NOMO-1 treated with dmso at 0.1 percent for 144 hours (cell line): Measurements from ENCODE around the gene GLS.
A peak's percentile ranks its signal among the peaks of the same experiment; 100 is the strongest.
"Not testable (repeated sequence)": the region's sequence is repeated elsewhere in the genome, so short reads cannot be mapped to it uniquely, and the experiment has no call there.

Source experiments
- DNase-seq: peaks from one replicate; lab custom pipeline; 2025; ENCODE audit not compliant: unreplicated experiment; lab: John Stamatoyannopoulos, UW

GLS gene

DNA sequence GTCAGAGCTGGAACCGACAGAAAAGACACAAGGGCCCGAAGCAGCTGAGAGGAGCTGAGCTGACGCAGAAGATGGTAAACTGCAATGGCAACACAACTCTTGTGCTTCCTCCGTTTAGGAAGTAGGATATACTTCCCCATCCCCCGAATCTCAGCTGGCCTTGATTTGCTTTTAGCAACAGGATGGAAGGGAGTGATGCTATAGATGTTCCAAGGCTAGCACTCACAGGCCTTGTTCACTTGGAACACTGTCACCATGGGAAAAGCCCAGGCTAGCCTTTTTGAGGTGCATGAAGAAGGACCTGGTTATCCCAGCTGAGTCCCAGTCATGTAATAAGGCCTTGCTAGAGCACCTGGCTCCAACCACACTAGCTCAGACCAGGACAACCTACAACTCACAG is 107.3 kb downstream of the GLS start:
- DNase-seq = no peak

DNA sequence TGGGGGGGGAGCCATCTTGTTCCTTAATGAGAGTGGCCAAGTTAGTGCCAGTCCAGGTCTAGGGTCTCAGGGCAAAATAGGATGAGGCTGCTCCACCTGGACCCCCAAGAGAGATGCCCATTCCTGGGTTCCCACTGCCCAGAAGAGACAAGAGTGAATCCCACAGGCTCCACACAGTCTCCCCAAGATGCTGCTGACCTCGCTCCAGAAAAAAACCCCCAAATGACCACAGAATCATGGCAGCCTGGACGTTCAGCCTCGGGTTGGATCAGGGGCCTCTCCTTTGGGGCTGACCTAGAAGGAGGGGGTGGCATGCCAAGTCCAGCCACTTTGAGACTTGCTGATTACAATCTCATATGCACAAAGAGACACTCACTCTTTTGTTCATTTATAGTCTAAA is 108.3 kb downstream of the GLS start:
- DNase-seq = no peak

DNA sequence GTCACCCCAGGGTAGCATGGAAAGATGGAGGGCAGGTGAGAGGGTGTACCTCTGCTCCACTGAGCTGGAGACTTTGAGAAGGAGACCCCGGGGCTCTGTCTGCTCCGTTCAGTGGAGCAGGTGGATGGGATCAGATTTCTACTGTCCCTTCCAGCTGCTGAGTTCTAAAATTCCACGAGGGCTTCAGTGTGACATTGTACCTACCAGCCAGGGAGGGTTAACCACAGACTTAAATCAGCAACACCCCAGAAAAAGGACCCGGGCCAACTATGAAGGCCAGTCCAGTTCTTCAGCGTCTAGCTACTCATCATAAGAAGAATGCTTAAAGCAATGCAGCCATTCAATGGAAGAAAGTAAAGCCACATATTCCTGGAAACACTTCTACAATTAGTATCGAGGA is 109.5 kb downstream of the GLS start:
- no peak for DNase-seq

DNA sequence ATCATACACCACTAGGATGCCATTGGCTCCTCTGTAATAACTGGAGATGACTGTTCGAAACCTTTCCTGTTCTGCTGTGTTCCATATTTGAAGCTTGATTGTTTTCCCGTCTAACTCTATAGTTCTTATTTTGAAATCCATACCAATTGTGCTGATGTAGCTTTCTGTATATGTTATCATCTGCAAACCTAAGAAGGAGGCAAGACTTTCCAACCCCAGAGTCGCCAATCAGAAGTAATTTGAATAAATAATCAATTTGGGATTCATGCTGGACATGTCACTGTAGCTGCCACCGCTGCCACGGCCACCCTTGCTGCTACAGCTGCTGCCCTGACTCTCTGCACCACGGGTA is 112.6 kb downstream of the GLS start:
- no peak for DNase-seq

DNA sequence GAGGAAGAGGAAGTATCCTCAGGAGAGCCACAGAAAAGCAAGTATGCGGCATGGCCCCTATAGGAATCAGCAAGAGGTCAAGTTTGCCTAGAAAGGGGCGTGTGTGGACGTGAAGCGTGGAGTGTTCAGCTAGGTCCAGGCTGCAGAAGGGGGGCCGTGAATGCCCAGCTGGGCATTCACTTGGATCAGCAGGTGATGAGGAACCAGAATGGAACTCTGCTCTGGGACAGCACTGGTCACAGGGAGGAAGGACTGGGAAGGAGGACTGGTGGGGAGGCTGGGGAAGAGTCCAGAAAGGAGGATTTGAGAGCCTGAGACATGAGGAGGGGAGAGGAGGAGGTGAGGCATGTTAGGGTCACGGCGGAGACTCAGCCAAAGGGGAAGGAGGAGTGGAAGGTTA is 113.5 kb downstream of the GLS start:
- DNase-seq = no peak

DNA sequence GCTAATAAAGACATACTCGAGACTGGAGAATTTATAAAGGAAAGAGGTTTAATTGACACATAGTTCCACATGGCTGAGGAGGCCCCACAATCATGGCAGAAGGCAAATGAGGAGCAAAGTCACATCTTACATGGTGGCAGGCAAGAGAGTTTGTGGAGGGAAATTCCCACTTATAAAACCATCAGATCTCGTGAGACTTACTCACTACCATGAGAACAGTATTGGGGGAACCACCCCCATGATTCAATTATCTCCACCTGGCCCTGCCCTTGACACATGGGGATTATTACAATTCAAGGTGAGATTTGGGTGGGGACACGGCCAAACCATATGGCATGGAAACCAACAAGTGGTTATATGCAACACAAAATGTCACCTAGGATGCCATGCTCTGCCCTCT is 114.7 kb downstream of the GLS start:
- DNase-seq = not testable (repeated sequence)

DNA sequence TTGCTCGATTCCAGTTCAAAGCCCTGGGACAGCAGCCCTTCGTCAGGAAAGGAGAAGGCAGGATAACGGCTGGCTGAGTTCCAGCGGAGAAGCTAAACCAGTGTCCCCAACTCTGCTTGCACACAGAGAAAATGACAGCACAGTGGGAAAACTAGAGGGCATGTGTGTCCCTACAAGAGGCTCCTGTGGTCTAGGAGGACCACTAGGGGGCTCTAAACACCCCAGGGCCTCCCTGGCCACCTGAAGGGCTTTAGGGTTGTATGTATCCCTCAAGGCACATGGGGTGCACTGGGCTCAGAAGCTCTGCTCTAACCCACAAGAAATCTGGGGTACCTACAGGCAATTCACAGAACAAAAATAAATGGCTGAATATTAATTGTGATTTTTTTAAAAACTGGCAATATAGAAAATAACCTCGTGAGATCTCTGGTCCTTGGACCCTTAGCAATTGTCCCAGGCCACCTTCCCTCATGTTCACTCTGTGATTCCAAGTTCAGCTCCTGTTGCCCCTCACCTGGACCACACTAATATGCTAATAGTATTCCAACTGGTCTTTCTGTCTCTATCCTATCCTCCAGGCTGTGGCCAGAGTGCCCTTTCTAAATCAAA is 115.8 kb downstream of the GLS start:
- no peak for DNase-seq

DNA sequence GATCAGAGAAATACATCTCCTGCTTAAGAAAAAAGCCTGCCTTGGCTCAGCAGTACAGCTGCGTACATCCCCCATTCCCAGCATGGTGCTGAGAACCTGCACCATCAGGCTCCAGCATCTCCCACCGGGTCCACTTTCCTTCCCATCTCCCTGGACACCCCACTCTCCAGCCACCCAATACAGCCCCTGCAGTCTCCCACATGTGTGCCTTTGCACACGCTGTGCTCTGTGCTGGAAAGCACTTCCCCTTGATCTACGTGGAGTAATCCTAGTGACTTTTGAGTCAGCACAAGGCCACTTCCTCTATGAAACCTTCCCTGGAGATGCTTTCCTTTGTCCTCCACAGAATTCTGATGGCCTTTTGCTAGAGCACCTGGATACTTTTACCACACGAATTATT is 116.3 kb downstream of the GLS start:
- peak; percentile 14 for DNase-seq

DNA sequence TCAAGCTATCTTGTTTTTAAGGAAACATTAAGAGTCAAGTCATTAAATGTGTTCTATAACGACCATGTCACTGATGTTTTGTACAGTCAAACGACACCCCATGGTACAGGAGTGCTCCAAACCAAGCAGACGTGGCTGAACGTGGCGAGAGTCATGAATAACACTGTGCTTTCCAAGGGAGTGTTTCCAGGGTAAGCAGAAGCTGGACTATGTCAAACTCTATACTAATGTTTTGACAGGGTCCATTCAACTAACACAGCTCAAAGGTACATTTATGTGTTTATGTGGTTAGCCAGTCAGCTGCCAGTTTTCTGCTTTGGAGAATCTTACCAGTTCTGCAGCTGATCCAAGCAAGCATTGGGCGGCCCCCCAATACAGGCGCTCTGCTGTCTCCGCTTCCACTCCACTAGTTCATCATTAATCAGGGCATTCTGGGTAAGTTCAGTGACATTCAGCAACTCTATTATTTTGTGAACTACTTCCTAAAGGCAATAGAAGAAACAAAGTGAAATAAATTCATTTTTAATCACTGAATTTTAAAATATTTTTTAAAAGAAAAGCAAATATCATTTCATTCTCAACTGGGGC is 117.0 kb downstream of the GLS start:
- no peak for DNase-seq

DNA sequence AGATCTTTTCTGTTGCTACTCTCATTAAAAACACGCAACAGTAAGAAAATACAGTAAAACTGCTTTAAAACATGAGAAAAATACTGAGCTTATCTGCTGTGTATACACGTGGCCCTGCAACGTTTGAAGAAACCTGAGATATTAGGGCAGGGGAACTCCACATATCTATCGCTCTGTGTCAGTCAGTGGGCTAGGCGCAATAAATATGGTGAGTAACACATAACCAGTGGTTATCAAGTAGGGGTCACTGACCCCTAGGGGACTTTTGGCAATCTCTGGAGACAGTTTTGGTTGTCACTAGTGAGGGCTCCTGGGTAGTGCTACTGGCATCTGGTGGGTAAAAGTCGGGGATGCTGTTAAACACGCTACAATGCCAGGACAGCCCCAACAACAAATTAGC is 118.4 kb downstream of the GLS start:
- DNase-seq = no peak

DNA sequence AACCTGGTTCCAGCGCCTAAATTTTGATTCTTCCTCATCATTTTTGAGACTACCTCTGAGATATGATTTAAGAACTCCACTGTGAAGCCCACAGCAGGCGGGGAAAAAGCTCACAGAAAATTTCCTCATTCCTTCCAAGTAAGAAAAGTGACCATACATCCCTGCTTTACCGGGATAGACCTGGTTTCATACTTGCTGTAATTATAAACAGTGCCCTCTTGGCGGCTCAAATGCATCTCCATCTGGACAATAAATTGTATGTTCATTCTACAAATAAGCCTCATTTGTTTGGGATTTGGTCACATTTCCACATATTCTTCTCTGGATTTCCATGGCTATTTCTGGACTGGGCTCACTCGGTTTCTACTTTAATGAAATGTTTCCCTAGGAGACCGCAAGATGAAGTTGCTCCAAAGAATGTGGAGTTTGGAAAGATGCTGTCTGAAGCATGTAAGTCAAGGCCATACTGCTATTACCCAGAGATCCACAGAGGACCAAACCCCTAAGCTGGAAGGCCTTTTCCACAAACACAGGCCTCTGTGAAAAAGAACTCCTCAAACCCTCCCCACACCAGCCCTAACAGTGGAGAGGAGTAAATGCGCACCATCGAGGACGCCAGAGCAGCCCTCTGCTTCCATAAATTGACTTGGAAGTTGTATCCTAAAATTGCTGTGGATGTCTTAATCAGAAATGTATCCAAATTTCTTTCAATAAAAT is 119.5 kb downstream of the GLS start:
- DNase-seq = no peak

DNA sequence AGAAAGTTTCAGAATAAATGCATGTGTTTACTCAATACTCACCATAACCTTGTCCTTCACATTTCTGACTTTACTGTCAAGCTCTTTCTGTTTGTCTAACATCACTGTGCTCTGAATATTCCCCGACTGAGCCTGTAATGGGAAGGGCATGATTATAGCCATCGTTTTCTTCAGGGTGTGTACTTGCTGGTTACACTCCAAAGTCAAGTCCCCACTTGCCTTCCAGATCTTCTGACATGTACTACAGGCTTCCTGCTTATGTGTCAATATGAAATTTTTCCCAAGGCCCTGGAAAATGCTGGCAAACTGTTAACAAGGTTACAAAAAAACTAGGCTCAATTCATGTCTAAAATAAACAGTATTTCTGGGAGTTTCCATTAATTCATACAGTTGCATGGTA is 120.4 kb downstream of the GLS start:
- no peak for DNase-seq

DNA sequence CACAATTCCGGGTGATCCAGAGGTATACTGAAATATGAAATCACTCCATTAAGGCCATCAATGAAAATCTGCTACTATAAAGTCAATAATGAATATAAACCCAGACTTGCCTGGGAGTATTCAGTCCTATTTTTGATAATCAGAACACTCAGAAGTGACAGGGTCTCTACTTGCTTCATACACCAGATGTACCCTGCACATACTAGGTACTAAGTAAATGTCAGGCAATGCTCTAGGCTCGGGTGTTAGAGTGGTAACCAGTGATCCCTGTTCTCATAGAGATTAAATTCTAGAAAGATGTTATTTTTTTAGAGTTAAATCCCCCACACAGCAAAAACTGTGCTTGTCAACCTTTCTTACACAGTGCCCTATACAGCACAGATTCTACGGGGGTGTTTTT is 121.0 kb downstream of the GLS start:
- DNase-seq = no peak

DNA sequence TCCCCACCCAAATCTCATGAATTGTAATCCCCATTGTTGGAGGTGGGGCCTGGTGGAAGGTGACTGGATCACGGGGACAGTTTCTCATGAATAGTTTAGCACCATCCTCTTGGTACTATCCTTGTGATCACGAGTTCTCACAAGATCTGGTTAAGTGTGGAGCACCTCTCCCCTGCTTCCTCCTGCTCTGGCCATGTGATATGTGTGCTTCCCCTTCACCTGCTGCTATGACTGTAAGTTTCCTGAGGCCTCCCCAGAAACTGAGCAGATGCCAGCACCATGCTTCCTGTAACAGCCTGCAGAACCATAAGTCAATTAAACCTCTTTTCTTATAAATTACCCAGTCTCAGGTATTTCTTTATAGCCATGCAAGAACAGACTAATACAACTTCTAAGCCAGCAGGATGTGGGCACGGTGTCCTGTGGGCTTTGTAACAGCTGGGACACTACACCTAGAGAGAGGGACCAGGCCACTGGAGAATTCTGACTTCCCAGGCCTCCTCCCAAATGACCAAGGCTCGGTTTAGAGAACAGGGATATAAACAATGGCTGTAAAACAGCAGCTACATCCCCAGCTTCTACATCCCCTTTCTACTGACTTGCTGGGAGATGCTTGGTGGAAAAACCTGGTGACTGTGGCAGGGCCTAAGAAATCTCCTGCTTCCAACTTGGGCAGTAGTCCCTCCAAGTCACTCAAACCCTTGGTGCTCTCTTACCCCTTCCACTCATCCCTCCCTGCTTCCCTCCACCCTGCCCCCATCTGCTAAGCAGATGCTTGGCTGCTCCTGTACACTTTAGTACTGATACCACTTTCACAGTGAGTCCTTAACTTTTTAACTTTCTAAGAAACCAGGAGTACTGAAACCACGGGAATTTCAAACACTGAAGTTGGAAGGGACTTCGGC is 123.0 kb downstream of the GLS start:
- no peak for DNase-seq

DNA sequence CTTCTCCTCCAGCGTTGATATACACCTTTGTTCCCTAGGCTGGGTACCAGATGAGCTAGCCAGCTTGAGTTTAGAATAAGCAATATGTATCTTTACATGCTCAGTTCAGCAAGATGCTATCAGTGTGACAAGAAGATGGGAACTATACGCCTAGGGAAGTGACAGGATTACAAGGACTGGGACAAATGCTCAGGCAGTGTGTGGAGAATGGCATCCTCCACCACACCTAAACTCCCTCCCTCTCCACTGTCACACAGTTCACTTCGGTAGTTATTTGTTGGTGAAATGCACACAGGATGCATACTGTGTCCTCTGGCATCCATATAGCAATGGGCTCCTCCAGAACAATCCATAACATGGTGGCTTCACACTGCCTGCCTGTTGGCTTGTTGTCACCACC is 125.7 kb downstream of the GLS start:
- no peak for DNase-seq

DNA sequence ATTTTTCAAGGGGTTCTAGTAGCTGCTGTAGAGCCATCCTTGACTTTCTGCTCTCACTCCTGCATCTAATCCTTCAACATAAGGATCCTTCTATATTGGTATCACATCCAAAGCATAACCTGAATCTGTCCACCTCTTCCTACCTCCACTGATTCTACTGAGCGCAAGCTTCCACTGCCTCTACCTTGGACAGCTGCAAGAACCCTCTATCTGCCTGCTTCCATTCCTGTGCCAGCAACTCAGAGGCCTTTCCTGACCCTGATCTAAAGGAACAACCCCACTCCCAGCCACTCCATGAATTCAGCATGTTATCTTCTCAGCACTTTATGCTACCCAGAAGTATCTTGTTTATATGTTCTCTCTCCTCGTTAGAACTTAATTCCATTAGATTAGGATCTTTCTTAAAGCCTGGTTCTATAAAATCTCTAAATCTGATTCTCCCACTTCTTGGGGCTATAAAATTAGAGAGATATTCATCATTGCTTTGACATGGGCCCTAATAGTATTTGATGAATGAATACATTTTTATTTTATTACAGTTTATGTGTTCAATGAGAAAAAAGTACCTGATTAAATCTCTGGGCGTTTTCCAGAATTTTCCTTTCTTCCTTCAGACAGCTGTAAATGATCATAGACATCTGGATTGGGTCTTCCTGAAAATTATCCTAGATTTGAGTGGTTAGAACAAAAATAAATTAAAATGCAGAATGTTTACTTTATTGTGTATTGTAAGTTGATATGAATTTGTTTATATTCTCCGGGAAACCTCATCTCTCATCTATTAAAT is 126.6 kb downstream of the GLS start:
- no peak for DNase-seq

DNA sequence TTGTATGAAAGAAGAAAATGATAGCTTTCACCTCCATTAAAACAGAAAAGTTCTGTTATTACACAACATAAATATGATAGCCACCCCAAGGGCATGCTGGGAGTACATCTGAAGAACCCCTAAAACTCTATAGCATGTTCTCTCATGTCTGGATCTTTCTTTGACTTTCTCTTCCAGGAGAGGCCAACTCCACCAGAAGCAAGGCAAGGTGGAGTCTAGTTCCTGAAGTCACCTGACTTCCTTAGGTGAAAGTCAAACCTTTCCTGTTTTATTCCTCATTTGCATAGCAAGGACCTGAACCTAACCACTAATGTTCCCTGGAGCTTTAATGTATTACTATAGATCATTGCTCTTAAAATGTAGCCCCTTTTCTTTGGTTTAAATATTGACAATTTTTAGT is 127.7 kb downstream of the GLS start:
- DNase-seq = no peak

DNA sequence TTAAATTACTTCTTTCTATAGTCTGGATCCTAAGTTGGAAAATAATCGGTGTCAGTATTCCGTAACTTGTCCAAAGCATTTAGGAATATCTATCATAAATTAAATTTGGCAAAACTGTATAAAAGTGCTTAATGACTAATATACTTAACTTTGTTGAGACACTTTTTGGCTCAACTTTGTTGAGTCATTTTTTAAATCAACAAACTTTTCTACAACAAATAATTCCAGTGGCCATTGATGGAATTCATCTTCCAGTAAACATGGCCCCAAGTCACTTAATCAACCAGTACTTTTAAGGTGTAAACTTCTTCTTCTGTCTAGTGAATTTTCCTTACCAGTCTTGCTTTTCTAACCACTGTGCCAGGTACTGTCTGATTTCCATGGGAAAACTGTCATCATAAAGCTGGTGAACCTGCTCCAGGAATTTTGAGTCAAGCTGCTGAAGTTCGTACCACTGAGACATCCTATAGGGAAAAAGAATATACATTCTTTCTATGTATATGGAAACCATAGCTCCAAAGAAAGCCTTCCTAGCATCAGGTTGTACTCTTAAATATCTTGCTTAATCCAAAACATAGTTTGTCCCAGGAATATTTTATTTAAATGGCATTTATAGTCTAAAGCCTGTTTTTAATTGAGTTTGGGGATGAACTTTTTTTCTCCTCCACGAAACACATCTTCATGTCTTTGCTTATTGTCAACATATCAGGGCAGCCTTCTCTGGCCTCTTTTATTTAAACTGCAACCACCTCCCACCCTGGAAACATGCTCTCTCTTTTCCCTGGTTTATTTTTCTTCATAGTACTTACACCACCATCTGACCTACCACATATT is 129.1 kb downstream of the GLS start:
- no peak for DNase-seq

DNA sequence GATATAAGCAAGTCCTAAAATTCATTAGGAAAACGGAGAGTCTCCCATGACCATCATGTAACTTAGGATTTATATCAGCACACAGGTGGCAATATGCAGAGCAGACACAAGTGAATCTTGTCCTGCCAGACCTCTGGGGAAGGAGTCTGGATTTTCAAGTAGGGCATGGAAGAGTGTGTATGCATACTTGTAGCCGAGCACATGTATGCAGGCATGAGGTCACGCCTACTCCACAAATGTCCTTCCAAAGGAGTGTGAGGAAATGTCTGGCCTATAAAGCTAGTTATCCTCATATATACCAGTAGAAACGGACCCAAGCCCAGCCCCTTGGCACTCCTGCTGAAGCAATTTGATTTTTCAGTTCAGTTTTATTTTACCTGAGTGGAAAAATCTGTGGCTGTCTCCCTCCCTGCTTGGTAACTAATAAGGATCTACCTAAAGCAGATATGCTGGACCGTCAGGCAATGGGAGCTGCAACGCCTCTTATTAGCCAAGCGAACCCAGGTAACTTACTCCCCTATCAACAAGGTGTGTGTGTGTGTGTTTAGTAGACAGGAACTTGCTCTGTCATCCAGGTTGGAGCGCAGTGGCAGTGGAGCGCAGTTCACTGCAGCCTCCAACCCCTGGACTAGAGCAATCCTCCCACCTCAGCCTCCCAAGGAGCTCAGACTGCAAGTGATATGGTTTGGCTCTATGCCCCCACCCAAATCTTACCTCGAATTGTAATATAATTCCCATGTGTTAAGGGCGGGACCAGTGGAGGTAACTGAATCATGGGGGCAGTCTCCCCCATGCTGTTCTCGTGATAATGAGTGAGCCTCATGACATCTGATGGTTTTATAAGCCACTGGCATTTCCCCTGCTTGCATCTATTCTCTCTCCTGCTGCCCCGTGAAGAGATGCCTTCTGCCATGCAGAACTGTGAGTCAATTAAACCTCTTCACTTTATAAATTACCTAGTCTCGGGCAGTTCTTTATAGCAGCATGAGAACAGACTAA is 130.6 kb downstream of the GLS start:
- no peak for DNase-seq
